Measurements from ENCODE around the gene MAD1L1.
"Not testable (repeated sequence)": the region's sequence is repeated elsewhere in the genome, so short reads cannot be mapped to it uniquely, and the experiment has no call there.

The MAD1L1 gene

DNA sequence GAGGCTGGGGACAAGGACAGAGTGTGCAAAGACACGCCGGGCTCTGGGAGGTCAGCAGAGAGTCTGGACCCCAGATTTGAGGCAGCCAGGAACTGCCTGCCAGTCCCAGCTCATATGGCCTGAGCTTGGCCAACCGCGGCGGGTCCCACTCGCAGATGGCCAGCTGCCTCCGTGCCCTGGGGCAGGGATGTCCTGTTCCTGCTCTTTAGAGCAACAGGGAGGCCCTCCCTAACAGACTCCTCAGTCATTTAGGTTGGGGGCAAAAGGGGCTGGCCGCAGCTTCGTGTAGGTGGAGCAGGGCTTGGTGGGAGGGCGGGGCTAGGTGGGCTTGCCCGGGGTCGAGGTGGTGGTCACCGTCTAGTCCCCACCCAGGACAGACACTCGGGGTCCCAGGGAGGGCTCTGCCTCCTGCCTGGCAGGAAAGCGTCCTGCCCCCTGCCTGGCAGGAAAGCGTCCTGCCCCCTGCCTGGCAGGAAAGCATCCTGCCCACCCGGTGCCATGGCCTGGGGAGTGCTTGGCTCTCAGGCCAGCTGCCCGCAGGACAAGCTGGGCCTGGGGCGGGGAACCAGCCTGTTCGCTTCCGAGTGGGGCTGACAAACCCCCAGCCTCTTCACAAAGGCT lies 393.7 kb downstream of the MAD1L1 start:
- H3K9me3 ChIP-seq (ENCODE audit: low read length); H3K4me3 ChIP-seq (ENCODE audit: low read depth in 1 of 2, low read length in 2 of 2); H3K36me3 ChIP-seq (ENCODE audit: insufficient read depth, low read length); H3K4me1 ChIP-seq (ENCODE audit: insufficient read depth, low read length); H3K27ac ChIP-seq (ENCODE audit: low read depth, low read length); H3K27me3 ChIP-seq (ENCODE audit: control insufficient read depth in 1 of 2, insufficient read depth in 2 of 2, low read length in 2 of 2); H3K9ac ChIP-seq (ENCODE audit: low read length): not testable (repeated sequence)

DNA sequence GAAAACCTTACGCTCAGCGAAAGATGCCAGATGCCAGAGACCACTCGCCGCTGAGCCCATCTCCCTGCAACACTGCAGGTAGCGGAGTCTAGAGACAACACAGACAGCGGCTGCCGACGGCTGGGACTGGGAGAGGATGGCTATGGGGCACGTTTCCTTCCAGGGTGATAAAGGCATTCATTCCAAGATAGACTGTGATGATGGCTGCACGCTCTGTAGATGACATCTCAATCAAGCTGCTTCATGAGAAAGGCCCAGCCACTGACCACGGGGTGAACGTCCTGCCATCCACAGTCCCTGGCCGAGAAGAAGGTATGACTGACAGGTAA lies 394.2 kb downstream of the MAD1L1 start:
- not testable (repeated sequence) for H3K27me3 ChIP-seq (ENCODE audit: control insufficient read depth in 1 of 2, insufficient read depth in 2 of 2, low read length in 2 of 2); H3K4me1 ChIP-seq (ENCODE audit: insufficient read depth, low read length); H3K27ac ChIP-seq (ENCODE audit: low read depth, low read length); H3K9me3 ChIP-seq (ENCODE audit: low read length); H3K9ac ChIP-seq (ENCODE audit: low read length); H3K4me3 ChIP-seq (ENCODE audit: low read depth in 1 of 2, low read length in 2 of 2); H3K36me3 ChIP-seq (ENCODE audit: insufficient read depth, low read length)

DNA sequence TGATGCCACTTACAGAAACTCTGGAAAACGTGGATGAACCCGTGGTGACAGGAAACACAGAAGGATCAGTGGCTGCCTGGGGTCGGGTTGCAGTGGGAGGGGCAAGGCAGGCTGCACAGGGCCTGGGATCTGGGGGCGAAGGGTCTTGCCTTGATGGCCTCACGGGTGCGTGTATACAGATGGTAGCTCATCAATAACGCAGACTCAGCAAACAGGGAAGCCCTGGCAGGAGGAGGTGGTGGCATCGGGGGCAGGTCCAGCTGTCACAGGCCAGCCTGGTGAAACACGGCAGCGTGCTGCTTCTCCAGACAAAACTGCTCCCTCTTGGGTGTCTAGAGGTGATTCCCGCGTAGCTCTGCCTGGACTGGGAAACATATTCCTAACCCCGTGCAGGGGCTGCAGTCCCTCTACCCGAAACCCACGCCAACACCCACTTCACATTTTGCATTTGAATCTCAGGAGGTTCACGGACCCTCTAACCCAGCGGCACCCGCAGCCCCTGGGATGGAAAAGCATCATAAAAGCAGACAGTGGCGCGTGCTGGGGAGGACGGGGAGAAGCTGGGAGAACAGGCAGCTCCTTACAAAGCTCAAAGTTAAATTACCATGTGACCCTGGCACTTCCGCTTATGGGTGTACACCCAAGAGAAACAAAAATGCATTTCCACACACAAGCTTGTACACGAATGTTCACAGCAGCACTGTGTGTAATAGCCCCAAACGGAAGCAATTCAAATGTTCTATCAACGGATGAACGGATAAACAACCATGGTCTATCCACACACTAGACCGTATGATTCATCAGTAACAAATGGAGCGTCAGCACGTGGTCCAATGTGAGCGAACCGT lies 394.8 kb downstream of the MAD1L1 start:
- not testable (repeated sequence) for H3K9me3 ChIP-seq (ENCODE audit: low read length); H3K4me3 ChIP-seq (ENCODE audit: low read depth in 1 of 2, low read length in 2 of 2); H3K27ac ChIP-seq (ENCODE audit: low read depth, low read length); H3K4me1 ChIP-seq (ENCODE audit: insufficient read depth, low read length); H3K36me3 ChIP-seq (ENCODE audit: insufficient read depth, low read length); H3K27me3 ChIP-seq (ENCODE audit: control insufficient read depth in 1 of 2, insufficient read depth in 2 of 2, low read length in 2 of 2); H3K9ac ChIP-seq (ENCODE audit: low read length)

DNA sequence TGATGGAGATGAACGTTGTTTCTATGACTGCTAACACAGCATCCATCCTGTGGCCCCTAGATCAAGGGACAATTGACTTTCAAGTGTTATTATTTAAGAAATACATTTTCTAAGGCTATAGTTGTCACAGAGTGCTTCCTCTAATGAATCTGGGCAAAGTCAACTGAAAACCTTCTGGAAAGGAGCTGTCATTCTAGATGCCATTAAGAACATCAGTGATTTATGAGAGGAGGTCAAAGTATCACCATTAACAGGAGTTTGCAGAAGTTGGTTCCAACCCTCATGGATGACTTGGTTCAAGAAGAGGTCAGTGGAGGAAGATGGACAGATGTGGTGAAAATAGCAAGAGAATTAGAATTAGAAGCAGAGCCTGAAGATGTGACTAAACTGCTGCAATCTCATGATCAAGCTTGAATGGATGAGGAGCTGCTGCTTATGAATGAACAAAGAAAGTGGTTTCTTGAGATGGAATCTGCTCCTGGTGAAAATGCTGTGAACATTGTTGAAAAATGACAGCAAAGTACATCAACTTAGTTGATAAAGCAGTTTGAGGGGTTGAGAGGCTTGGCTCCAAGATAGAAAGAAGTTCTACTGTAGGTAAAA lies 400.7 kb downstream of the MAD1L1 start:
- H3K4me1 ChIP-seq (ENCODE audit: insufficient read depth, low read length); H3K27me3 ChIP-seq (ENCODE audit: control insufficient read depth in 1 of 2, insufficient read depth in 2 of 2, low read length in 2 of 2); H3K36me3 ChIP-seq (ENCODE audit: insufficient read depth, low read length); H3K4me3 ChIP-seq (ENCODE audit: low read depth in 1 of 2, low read length in 2 of 2); H3K27ac ChIP-seq (ENCODE audit: low read depth, low read length); H3K9ac ChIP-seq (ENCODE audit: low read length); H3K9me3 ChIP-seq (ENCODE audit: low read length): not testable (repeated sequence)

DNA sequence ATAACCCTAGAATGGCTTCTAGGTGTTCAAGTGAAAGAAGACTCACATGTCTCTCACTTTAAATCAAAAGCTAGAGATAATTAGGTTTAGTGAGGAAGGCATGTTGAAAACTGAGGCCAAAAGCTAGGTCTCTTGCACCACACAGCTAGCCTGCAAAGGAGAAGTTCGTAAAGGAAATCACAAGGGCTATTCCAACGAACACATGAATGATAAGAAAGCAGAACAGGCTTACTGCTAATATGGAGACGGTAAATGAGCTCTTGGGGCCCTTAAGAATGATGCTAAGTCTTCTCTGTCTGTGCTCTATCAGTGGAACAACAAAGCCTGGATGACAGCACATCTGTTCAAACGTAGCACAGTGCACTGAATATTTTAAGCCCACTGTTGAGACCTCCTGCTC lies 401.3 kb downstream of the MAD1L1 start:
- not testable (repeated sequence) for H3K27me3 ChIP-seq (ENCODE audit: control insufficient read depth in 1 of 2, insufficient read depth in 2 of 2, low read length in 2 of 2); H3K9ac ChIP-seq (ENCODE audit: low read length); H3K4me1 ChIP-seq (ENCODE audit: insufficient read depth, low read length); H3K27ac ChIP-seq (ENCODE audit: low read depth, low read length); H3K4me3 ChIP-seq (ENCODE audit: low read depth in 1 of 2, low read length in 2 of 2); H3K9me3 ChIP-seq (ENCODE audit: low read length); H3K36me3 ChIP-seq (ENCODE audit: insufficient read depth, low read length)

DNA sequence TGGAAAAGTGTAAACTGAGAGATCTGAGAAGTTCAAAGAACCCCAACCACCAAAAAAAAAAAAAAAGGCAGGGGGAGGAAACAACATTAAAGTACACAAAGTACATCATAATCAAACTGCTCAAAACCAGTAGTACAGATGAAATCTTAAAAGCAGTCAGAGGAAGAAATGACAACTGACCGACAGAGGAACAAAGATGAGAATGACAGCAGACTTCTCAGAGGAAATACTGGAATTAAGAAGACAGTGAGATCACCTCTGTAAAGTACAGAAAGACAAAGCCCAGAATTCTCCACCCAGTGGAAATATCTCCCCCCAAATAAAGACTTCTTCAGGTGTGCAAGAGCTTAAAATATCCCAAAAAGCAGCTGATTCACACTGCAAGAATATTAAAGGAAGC lies 403.1 kb downstream of the MAD1L1 start:
- H3K4me1 ChIP-seq (ENCODE audit: insufficient read depth, low read length); H3K27me3 ChIP-seq (ENCODE audit: control insufficient read depth in 1 of 2, insufficient read depth in 2 of 2, low read length in 2 of 2); H3K36me3 ChIP-seq (ENCODE audit: insufficient read depth, low read length); H3K9me3 ChIP-seq (ENCODE audit: low read length); H3K27ac ChIP-seq (ENCODE audit: low read depth, low read length); H3K4me3 ChIP-seq (ENCODE audit: low read depth in 1 of 2, low read length in 2 of 2); H3K9ac ChIP-seq (ENCODE audit: low read length): not testable (repeated sequence)

DNA sequence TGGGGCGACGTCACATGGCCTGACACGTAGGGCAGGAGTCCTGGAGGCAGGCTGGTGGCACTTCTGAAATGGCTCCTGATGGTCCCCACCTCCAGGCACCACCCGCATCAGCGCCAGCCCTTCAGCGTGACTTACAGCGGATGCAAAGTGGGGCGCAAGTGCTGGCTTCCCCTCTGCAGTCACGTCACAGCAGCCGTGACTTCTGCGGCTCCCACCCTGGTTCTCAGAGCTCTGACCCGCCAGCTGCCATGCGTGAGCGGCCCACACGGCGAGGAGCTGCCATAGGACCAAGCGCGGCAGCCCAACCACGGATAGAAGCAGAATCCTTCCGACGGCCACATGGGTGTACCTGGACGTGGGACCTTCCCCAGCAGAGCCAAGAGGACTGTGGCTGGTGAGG lies 403.6 kb downstream of the MAD1L1 start:
- no peaks in the 10 kb centered on the region for H3K9me3 ChIP-seq (ENCODE audit: low read length)
- no peaks in the 10 kb centered on the region for H3K4me1 ChIP-seq (ENCODE audit: insufficient read depth, low read length)
- no peak overlapping the region for H3K4me3 ChIP-seq (ENCODE audit: low read depth in 1 of 2, low read length in 2 of 2)
- H3K27me3 ChIP-seq (ENCODE audit: control insufficient read depth in 1 of 2, insufficient read depth in 2 of 2, low read length in 2 of 2) = no peaks in the 10 kb centered on the region
- no peak overlapping the region for H3K9ac ChIP-seq (ENCODE audit: low read length)
- H3K36me3 ChIP-seq (ENCODE audit: insufficient read depth, low read length) = no peaks in the 10 kb centered on the region
- H3K27ac ChIP-seq (ENCODE audit: low read depth, low read length) = no peak overlapping the region

DNA sequence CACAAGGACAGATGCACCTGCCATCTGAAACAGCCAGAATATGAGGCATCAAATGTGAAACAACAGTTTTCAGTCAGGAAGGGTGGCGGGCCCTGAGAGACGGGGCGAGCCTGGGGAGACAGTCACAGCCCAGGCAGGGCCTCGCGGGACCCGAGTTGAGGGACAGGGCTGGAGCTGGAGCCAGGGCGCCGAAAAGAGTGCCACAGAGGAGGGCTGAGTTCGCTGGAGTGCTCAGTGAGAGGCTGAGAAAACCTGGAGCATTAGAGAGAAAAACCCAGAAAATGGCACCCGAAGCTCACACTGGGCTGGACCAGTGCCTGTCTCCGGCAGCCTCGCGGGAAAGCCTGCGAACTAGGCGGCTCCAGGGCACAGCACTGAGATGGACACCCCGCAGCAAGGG lies 404.6 kb downstream of the MAD1L1 start:
- not testable (repeated sequence) for H3K36me3 ChIP-seq (ENCODE audit: insufficient read depth, low read length); H3K9ac ChIP-seq (ENCODE audit: low read length); H3K9me3 ChIP-seq (ENCODE audit: low read length); H3K27me3 ChIP-seq (ENCODE audit: control insufficient read depth in 1 of 2, insufficient read depth in 2 of 2, low read length in 2 of 2); H3K27ac ChIP-seq (ENCODE audit: low read depth, low read length); H3K4me3 ChIP-seq (ENCODE audit: low read depth in 1 of 2, low read length in 2 of 2); H3K4me1 ChIP-seq (ENCODE audit: insufficient read depth, low read length)

DNA sequence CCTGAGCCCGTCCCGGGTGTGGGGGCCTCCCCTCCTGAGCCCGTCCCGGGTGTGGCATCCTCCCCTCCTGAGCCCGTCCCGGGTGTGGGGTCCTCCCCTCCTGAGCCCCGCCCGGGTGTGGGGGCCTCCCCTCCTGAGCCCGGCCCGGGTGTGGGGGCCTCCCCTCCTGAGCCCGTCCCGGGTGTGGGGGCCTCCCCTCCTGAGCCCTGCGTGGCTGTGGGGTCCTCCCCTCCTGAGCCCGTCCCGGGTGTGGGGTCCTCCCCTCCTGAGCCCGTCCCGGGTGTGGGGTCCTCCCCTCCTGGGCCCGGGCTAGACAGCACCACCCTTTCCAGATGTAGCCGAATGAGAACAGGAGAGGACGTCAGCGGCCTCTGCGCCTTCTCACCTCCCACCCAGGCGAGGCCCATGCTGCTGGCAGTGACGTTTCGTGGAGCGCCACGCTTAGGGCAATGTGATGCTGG lies 405.2 kb downstream of the MAD1L1 start:
- H3K4me3 ChIP-seq (ENCODE audit: low read depth in 1 of 2, low read length in 2 of 2); H3K4me1 ChIP-seq (ENCODE audit: insufficient read depth, low read length); H3K36me3 ChIP-seq (ENCODE audit: insufficient read depth, low read length); H3K9me3 ChIP-seq (ENCODE audit: low read length); H3K9ac ChIP-seq (ENCODE audit: low read length); H3K27ac ChIP-seq (ENCODE audit: low read depth, low read length); H3K27me3 ChIP-seq (ENCODE audit: control insufficient read depth in 1 of 2, insufficient read depth in 2 of 2, low read length in 2 of 2): not testable (repeated sequence)

DNA sequence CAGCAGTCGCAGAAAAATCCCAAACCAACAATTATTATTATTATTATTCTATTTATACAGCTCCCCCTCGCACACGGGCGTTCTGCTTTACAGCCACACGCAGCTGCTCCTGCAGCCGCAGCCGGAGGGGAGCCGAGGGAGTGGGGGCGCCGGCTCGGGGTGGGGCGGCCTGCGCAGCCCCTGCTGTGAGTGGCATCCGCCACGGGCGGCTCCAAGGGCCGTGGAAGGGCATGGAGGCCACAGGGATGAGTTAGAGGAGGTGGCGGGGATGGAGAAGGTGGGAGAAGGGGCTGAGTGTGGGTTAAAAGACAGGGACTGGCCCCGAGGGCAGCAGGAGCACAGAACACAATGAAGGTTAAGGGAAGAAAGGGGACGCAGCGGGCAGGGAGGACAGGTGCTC lies 405.8 kb downstream of the MAD1L1 start:
- not testable (repeated sequence) for H3K36me3 ChIP-seq (ENCODE audit: insufficient read depth, low read length); H3K4me1 ChIP-seq (ENCODE audit: insufficient read depth, low read length); H3K27ac ChIP-seq (ENCODE audit: low read depth, low read length); H3K9ac ChIP-seq (ENCODE audit: low read length); H3K27me3 ChIP-seq (ENCODE audit: control insufficient read depth in 1 of 2, insufficient read depth in 2 of 2, low read length in 2 of 2); H3K9me3 ChIP-seq (ENCODE audit: low read length); H3K4me3 ChIP-seq (ENCODE audit: low read depth in 1 of 2, low read length in 2 of 2)

DNA sequence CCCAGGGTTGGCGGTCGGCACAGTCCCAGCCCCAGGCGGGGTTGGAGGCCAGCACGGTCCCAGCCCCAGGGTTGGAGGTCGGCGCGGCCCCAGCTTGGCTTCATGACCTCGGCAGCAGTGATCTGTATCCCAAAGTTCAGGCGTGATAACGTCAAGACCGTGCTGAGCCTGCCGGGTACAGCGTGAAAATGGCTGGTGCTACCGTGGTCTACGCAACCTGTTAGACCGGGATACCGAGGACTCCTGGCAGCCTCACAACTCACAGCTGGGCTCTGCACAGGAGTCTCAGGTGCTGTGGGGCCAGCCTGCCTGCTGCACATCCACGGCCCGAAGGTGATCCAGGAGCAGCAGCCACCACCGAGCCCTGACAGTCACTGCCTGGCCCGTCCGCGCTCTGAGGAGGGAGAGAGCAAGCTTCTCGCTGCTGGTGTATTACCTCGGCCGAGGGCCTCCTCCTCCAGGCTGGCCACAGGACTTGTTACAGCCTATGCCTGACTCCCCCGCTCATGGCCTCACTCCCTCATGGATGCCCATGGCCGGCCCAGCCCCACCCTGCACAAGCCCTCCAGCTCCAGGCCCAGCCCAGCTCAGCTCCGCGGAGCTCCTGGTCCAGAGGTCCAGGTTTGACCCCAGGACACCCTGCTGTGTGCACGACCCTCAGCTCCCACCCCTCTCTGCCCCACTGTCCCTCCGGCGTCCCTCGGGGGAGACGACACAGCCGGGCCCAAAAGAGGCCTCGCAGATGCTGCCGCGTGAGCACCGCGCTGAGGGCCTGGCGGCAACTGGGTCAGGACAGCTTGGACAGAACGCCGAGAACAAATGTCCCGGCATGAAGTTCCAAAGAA lies 406.6 kb downstream of the MAD1L1 start:
- Histone ChIP-seq H3K27ac (ENCODE audit: low read depth, low read length) (no peak overlapping the region), H3K9ac (ENCODE audit: low read length) (no peak overlapping the region), H3K9me3 (ENCODE audit: low read length) (no peaks in the 10 kb centered on the region), H3K4me1 (ENCODE audit: insufficient read depth, low read length) (no peaks in the 10 kb centered on the region), H3K36me3 (ENCODE audit: insufficient read depth, low read length) (no peaks in the 10 kb centered on the region), H3K4me3 (ENCODE audit: low read depth in 1 of 2, low read length in 2 of 2) (no peak overlapping the region), H3K27me3 (ENCODE audit: control insufficient read depth in 1 of 2, insufficient read depth in 2 of 2, low read length in 2 of 2) (no peaks in the 10 kb centered on the region)
